Measurements from ENCODE around the gene RNF130. TPM values are rescaled to one million over a fixed set of nuclear protein-coding genes. Genes with fewer than 3 reads are reported as not detected.

RNF130 gene
- 34.5 to 42.8 TPM (median 40.4 TPM) in 5 replicates for total RNA-seq (2022; extraction: Qiagen RNA extraction; ENCODE audit: low read depth)

GRCh38 chr5:180071531-180072255 lies at the start of gene RNF130:
RNF130 (minus strand) TSS chr5:180071759; CDS start chr5:180071702, 57 bp downstream.

GRCh38 chr5:179907556-179908324 lies 163.8 kb downstream of the RNF130 start, which contains the start of gene TBC1D9B:
TBC1D9B (minus strand) TSS chr5:179907897; CDS start chr5:179907821, 76 bp downstream.

Other genes with a start within 250 kb of the RNF130 start
- gene MRNIP, start 212.9 kb downstream of the RNF130 start, total RNA-seq (2022; extraction: Qiagen RNA extraction; ENCODE audit: low read depth) = 12.8 to 23.9 TPM (median 20.0 TPM) in 5 replicates
- 56.1 to 69.8 TPM (median 59.9 TPM) in 5 replicates for gene TBC1D9B, start 163.9 kb downstream of the RNF130 start, total RNA-seq (2022; extraction: Qiagen RNA extraction; ENCODE audit: low read depth)
- gene RASGEF1C, start 137.5 kb upstream of the RNF130 start, total RNA-seq (2022; extraction: Qiagen RNA extraction; ENCODE audit: low read depth) = 0.07 to 0.18 TPM (median 0.11 TPM) in 3 of 5 replicates, not detected in the others
- 29.0 to 41.6 TPM (median 38.3 TPM) in 5 replicates for gene MAPK9, start 220.3 kb upstream of the RNF130 start, total RNA-seq (2022; extraction: Qiagen RNA extraction; ENCODE audit: low read depth)